GM18858 (cell line): ENCODE data around the gene COL18A1.

Experiments used
- ATAC-seq: cut with Tn5 transposase; IDR thresholded peaks from one replicate; pipeline ENCODE4 v1.9.1; 2021; ENCODE audit not compliant: unreplicated experiment

The COL18A1 gene

GRCh38 chr21:45381865-45382696 lies 22.9 kb upstream of the COL18A1 start:
- ATAC-seq = no peak

- no peak for ATAC-seq
Observed at GRCh38 chr21:45382697-45382997, 22.3 kb upstream of the COL18A1 start.

GRCh38 chr21:45383111-45383614 lies 21.8 kb upstream of the COL18A1 start:
- ATAC-seq = no peak

- ATAC-seq = no peak
Observed at GRCh38 chr21:45383615-45384201, 21.3 kb upstream of the COL18A1 start.

- no peak for ATAC-seq
Observed at GRCh38 chr21:45384656-45385548, 20.1 kb upstream of the COL18A1 start.

- no peak for ATAC-seq
Observed at GRCh38 chr21:45385549-45386050, 19.4 kb upstream of the COL18A1 start.

- ATAC-seq = no peak
Observed at GRCh38 chr21:45386336-45386727, 18.6 kb upstream of the COL18A1 start.

GRCh38 chr21:45386728-45387371 lies 18.1 kb upstream of the COL18A1 start:
- no peak for ATAC-seq

GRCh38 chr21:45387506-45387905 lies 17.5 kb upstream of the COL18A1 start:
- ATAC-seq = no peak

GRCh38 chr21:45388011-45388521 lies 16.9 kb upstream of the COL18A1 start:
- no peak for ATAC-seq

- ATAC-seq = no peak
Observed at GRCh38 chr21:45388611-45389296, 16.2 kb upstream of the COL18A1 start.

- ATAC-seq = no peak
Observed at GRCh38 chr21:45390121-45390751, 14.7 kb upstream of the COL18A1 start.

GRCh38 chr21:45390831-45391742 lies 13.9 kb upstream of the COL18A1 start:
- no peak for ATAC-seq

- no peak for ATAC-seq
Observed at GRCh38 chr21:45391743-45392572, 13.0 kb upstream of the COL18A1 start.

- ATAC-seq = no peak
Observed at GRCh38 chr21:45392573-45392971, 12.4 kb upstream of the COL18A1 start.

- ATAC-seq = no peak
Observed at GRCh38 chr21:45393021-45393420, 11.9 kb upstream of the COL18A1 start.

- no peak for ATAC-seq
Observed at GRCh38 chr21:45393833-45394638, 10.9 kb upstream of the COL18A1 start.
